H9 (cell line): ENCODE results near the gene KCTD6. TPM values are rescaled to one million over a fixed set of nuclear protein-coding genes. Genes with fewer than 3 reads are reported as not detected.

Source experiments
- DNase-seq: peaks from one replicate; pipeline ENCODE4 v3.0.0-alpha.2; 2017
- H2AFZ ChIP-seq: one replicate; pipeline ENCODE4 v1.6.1; 2013; ENCODE audit warnings: mild to moderate bottlenecking, low read length, control low read depth, moderate library complexity
- H2AK5ac ChIP-seq: 2 replicates; pipeline ENCODE4 v1.6.1; 2013; ENCODE audit warnings: low read length, control low read depth, mixed read lengths; ENCODE audit not compliant: insufficient read length
- H2BK120ac ChIP-seq: one replicate; pipeline ENCODE4 v1.6.1; 2013; ENCODE audit warnings: low read depth, mild to moderate bottlenecking, low read length, control low read depth, inconsistent platforms; ENCODE audit not compliant: poor library complexity, severe bottlenecking
- H2BK12ac ChIP-seq: 2 replicates; pipeline ENCODE4 v1.6.1; 2013; ENCODE audit warnings: low read length, control low read depth, mixed read lengths, low read depth; ENCODE audit not compliant: insufficient read length
- H2BK15ac ChIP-seq: 2 replicates; pipeline ENCODE4 v1.6.1; 2013; ENCODE audit warnings: low read depth, low read length, control low read depth
- H2BK20ac ChIP-seq: one replicate; pipeline ENCODE4 v1.6.1; 2013; ENCODE audit warnings: low read depth, mild to moderate bottlenecking, low read length, control low read depth, inconsistent platforms; ENCODE audit not compliant: poor library complexity, severe bottlenecking
- H2BK5ac ChIP-seq: 2 replicates; pipeline ENCODE4 v1.6.1; 2013; ENCODE audit warnings: low read length, control low read depth, mixed read lengths; ENCODE audit not compliant: insufficient read length
- H3K14ac ChIP-seq: 2 replicates; pipeline ENCODE4 v1.6.1; 2013; ENCODE audit warnings: low read length, control low read depth; ENCODE audit not compliant: insufficient read depth
- H3K18ac ChIP-seq: 2 replicates; pipeline ENCODE4 v1.6.1; 2013; ENCODE audit warnings: low read depth, mild to moderate bottlenecking, mixed read lengths, low read length, control low read depth; ENCODE audit not compliant: insufficient read length
- H3K23ac ChIP-seq: 2 replicates; pipeline ENCODE4 v1.6.1; 2013; ENCODE audit warnings: low read length, control low read depth, mixed read lengths, low read depth; ENCODE audit not compliant: insufficient read length
- H3K23me2 ChIP-seq: 2 replicates; pipeline ENCODE4 v1.6.1; 2013; ENCODE audit warnings: low read depth, mild to moderate bottlenecking, mixed read lengths, low read length, control low read depth; ENCODE audit not compliant: insufficient read length, poor library complexity, severe bottlenecking
- H3K27ac ChIP-seq: 2 replicates; pipeline ENCODE4 v1.5.1; 2013; ENCODE audit warnings: low read length, control low read depth, mixed read lengths, low read depth; ENCODE audit not compliant: insufficient read length
- H3K27me3 ChIP-seq: 2 replicates; pipeline ENCODE4 v1.6.1; 2013; ENCODE audit warnings: low read length, control low read depth, inconsistent platforms; ENCODE audit not compliant: insufficient read depth
- H3K4ac ChIP-seq: 2 replicates; pipeline ENCODE4 v1.6.1; 2013; ENCODE audit warnings: low read depth, mild to moderate bottlenecking, control low read depth, inconsistent platforms, low read length, moderate library complexity
- H3K4me1 ChIP-seq: 2 replicates; pipeline ENCODE4 v1.6.1; 2013; ENCODE audit warnings: low read length, control low read depth, inconsistent platforms; ENCODE audit not compliant: insufficient read depth
- H3K4me2 ChIP-seq: 2 replicates; pipeline ENCODE4 v1.6.1; 2013; ENCODE audit warnings: low read length, control low read depth, mixed read lengths; ENCODE audit not compliant: insufficient read length, insufficient read depth
- H3K56ac ChIP-seq: 2 replicates; pipeline ENCODE4 v1.6.1; 2013; ENCODE audit warnings: low read depth, mild to moderate bottlenecking, mixed read lengths, low read length, control low read depth; ENCODE audit not compliant: insufficient read length
- H3K79me1 ChIP-seq: 2 replicates; pipeline ENCODE4 v1.6.1; 2013; ENCODE audit warnings: low read depth, mild to moderate bottlenecking, moderate library complexity, low read length, control low read depth, inconsistent platforms; ENCODE audit not compliant: insufficient read depth, poor library complexity, severe bottlenecking
- H3K79me2 ChIP-seq: 2 replicates; pipeline ENCODE4 v1.6.1; 2013; ENCODE audit warnings: low read length, control low read depth, inconsistent platforms; ENCODE audit not compliant: insufficient read depth
- H3K9ac ChIP-seq: 2 replicates; pipeline ENCODE4 v1.6.1; 2013; ENCODE audit warnings: low read length, control low read depth, mixed read lengths; ENCODE audit not compliant: insufficient read length; ENCODE audit errors: extremely low read depth
- H3K9me3 ChIP-seq: one replicate; pipeline ENCODE4 v1.6.1; 2013; ENCODE audit warnings: low read depth, low read length, inconsistent platforms; ENCODE audit not compliant: control insufficient read depth
- H3T11ph ChIP-seq: one replicate; pipeline ENCODE4 v1.6.1; 2013; ENCODE audit warnings: mild to moderate bottlenecking, low read length, control low read depth, inconsistent platforms
- H4K20me1 ChIP-seq: one replicate; pipeline ENCODE4 v1.6.1; 2013; ENCODE audit not compliant: control insufficient read depth, insufficient read length, insufficient read depth
- H4K5ac ChIP-seq: 2 replicates; pipeline ENCODE4 v1.6.1; 2013; ENCODE audit warnings: low read depth, mild to moderate bottlenecking, mixed read lengths, low read length, control low read depth; ENCODE audit not compliant: insufficient read length
- H4K8ac ChIP-seq: replicated peaks from 2 replicates; pipeline ENCODE4 v1.6.1; 2013; ENCODE audit warnings: low read length, control low read depth, mixed read lengths, low read depth; ENCODE audit not compliant: insufficient read length
- H4K91ac ChIP-seq: 2 replicates; pipeline ENCODE4 v1.6.1; 2013; ENCODE audit warnings: low read depth, mild to moderate bottlenecking, moderate library complexity, mixed read lengths, low read length, control low read depth; ENCODE audit not compliant: insufficient read length
- H3K27ac Mint-ChIP-seq, 3 experiments: 2 replicates in 2 of 3; 3 replicates in 1 of 3; pipeline ENCODE4 v1.8.0; 2020 to 2021; ENCODE audit warnings: mixed read lengths in 3 of 3, mild to moderate bottlenecking in 1 of 3, moderate library complexity in 1 of 3
- H3K27me3 Mint-ChIP-seq: 2 replicates; pipeline ENCODE4 v1.8.0; 2021; ENCODE audit warnings: low read depth, mild to moderate bottlenecking, moderate library complexity, mixed read lengths
- H3K36me3 Mint-ChIP-seq, 3 experiments: 2 replicates in 2 of 3; 3 replicates in 1 of 3; pipeline ENCODE4 v1.8.0; 2020 to 2021; ENCODE audit warnings: low read depth in 3 of 3, mixed read lengths in 3 of 3; ENCODE audit not compliant: insufficient read depth in 1 of 3
- H3K4me1 Mint-ChIP-seq, 2 experiments: 2 replicates each; pipeline ENCODE4 v1.8.0; 2020; ENCODE audit warnings: mixed read lengths in 2 of 2
- H3K4me3 Mint-ChIP-seq, 2 experiments: 2 replicates in 1 of 2; 3 replicates in 1 of 2; pipeline ENCODE4 v1.8.0; 2020 to 2021; ENCODE audit warnings: mild to moderate bottlenecking in 2 of 2, mixed read lengths in 2 of 2, moderate library complexity in 1 of 2
- H3K9me3 Mint-ChIP-seq, 2 experiments: 2 replicates in 1 of 2; 3 replicates in 1 of 2; pipeline ENCODE4 v1.8.0; 2020; ENCODE audit warnings: mild to moderate bottlenecking in 2 of 2, mixed read lengths in 2 of 2, moderate library complexity in 1 of 2
- WGBS: extraction: QIAGEN DNeasy Blood & Tissue Kit; methylation state at CpG from one replicate; pipeline ENCODE4 v1.1.7; 2013; ENCODE audit warnings: missing lambda C conversion rate, low lambda C conversion rate, mixed read lengths; ENCODE audit not compliant: insufficient read length; ENCODE audit errors: extremely low coverage; 5-methylcytosine and 5-hydroxymethylcytosine counted together
- total RNA-seq: library from RNA; stranded (reverse); gene quantifications from 2 replicates; pipeline ENCODE4 v1.2.1, GENCODE V29; 2021
- TF ChIP-seq, protein P1 (sequence below): fragments of 200-600 bp; sonication (generic); conservative IDR thresholded peaks from 3 replicates; pipeline ENCODE4 v1.8.0; 2021; ENCODE audit warnings: antibody characterized with exemption, mild to moderate bottlenecking

The KCTD6 gene
- total RNA-seq, 1 experiment from 2014 or later, result 14.2 TPM

DNA sequence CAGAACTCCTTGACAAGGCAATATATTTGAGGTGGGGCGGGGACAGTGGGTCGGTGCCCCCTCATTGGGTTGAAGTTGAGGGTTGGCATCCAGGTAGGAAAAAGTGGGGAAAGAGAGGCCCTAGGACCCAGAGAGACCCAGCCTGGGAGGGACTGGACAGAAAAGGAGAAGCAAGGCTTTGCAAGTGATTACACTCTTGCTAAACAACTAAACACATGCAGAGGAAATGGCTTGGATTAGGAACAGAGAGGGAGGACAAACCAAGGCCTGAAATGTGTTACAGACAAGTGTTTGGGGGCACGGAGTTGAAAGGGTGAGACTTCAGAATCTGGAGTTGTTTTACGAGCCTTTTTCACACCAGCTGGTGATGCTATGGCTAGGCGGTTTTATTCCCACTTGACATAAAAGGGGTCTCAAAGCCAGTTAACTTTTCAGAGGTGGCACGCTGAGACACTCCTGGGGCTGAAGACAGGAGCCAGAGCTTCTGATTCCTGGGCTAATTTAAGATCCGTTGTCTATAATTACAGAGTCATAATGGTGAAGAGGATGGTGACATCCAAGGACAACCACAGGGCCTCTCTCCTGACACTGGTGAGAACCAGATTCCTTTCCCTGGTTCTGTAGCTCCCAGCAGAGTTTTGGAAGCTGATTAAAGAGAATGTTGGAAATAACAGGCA, 7.7 kb upstream of the KCTD6 start:
- no peak overlapping the region for H3K18ac ChIP-seq
- H3K27ac Mint-ChIP-seq, result peak overlapping the region in 2 of 3 experiments; percentile 9 to 16; a peak in 1 of 7 replicates

More for the DNA sequence above, 7.7 kb upstream of the KCTD6 start:
- no peak overlapping the region for H2AFZ ChIP-seq
- no peak overlapping the region for H3K4me2 ChIP-seq
- peaks cover 24% of the 10 kb centered on the region for H3K27me3 Mint-ChIP-seq
- no peak overlapping the region for H2BK120ac ChIP-seq
- no peak overlapping the region for H4K91ac ChIP-seq
- peaks cover 10 to 26% of the 10 kb centered on the region in 2 experiments for H3K4me1 Mint-ChIP-seq
- no peak overlapping the region for H2BK15ac ChIP-seq
- H3K27ac ChIP-seq, result no peak overlapping the region
- H4K8ac ChIP-seq, result no peak overlapping the region
- no peak for DNase-seq
- TF ChIP-seq, protein P1, sequence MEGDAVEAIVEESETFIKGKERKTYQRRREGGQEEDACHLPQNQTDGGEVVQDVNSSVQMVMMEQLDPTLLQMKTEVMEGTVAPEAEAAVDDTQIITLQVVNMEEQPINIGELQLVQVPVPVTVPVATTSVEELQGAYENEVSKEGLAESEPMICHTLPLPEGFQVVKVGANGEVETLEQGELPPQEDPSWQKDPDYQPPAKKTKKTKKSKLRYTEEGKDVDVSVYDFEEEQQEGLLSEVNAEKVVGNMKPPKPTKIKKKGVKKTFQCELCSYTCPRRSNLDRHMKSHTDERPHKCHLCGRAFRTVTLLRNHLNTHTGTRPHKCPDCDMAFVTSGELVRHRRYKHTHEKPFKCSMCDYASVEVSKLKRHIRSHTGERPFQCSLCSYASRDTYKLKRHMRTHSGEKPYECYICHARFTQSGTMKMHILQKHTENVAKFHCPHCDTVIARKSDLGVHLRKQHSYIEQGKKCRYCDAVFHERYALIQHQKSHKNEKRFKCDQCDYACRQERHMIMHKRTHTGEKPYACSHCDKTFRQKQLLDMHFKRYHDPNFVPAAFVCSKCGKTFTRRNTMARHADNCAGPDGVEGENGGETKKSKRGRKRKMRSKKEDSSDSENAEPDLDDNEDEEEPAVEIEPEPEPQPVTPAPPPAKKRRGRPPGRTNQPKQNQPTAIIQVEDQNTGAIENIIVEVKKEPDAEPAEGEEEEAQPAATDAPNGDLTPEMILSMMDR, result no peak
- WGBS, result no CpG with 5 or more reads among the region's 7 CpGs
- peaks cover 0 to 2% (median 0%) of the 10 kb centered on the region in 3 experiments; a peak in 3 of 7 replicates for H3K36me3 Mint-ChIP-seq
- H3K9me3 ChIP-seq, result no peaks in the 10 kb centered on the region
- H3K4me3 Mint-ChIP-seq, result no peak overlapping the region
- no peak overlapping the region for H3K9ac ChIP-seq
- no peak overlapping the region for H3T11ph ChIP-seq
- no peaks in the 10 kb centered on the region for H3K23me2 ChIP-seq
- H2BK5ac ChIP-seq, result no peak overlapping the region
- H3K79me1 ChIP-seq, result no peaks in the 10 kb centered on the region
- H3K56ac ChIP-seq, result no peak overlapping the region
- peaks cover 0 to 7% of the 10 kb centered on the region in 2 experiments; a peak in 3 of 5 replicates for H3K9me3 Mint-ChIP-seq
- no peak overlapping the region for H3K4ac ChIP-seq
- H4K5ac ChIP-seq, result no peak overlapping the region
- no peaks in the 10 kb centered on the region for H4K20me1 ChIP-seq
- no peak overlapping the region for H2BK12ac ChIP-seq
- H2AK5ac ChIP-seq, result no peak overlapping the region
- no peak overlapping the region for H3K23ac ChIP-seq
- no peaks in the 10 kb centered on the region for H3K27me3 ChIP-seq
- no peak overlapping the region for H2BK20ac ChIP-seq
- no peak overlapping the region for H3K14ac ChIP-seq
- no peaks in the 10 kb centered on the region for H3K79me2 ChIP-seq
- no peaks in the 10 kb centered on the region for H3K4me1 ChIP-seq
